Middle frontal gyrus (tissue), 1 donor: ENCODE results near the gene BLTP2.
"Not testable (repeated sequence)": the region's sequence is repeated elsewhere in the genome, so short reads cannot be mapped to it uniquely, and the experiment has no call there.

Experiments used
- DNase-seq: peaks from one replicate; pipeline ENCODE4 v3.0.0-alpha.2; 2015; ENCODE audit warnings: low spot score; ENCODE audit errors: extremely low spot score

The BLTP2 gene

DNA sequence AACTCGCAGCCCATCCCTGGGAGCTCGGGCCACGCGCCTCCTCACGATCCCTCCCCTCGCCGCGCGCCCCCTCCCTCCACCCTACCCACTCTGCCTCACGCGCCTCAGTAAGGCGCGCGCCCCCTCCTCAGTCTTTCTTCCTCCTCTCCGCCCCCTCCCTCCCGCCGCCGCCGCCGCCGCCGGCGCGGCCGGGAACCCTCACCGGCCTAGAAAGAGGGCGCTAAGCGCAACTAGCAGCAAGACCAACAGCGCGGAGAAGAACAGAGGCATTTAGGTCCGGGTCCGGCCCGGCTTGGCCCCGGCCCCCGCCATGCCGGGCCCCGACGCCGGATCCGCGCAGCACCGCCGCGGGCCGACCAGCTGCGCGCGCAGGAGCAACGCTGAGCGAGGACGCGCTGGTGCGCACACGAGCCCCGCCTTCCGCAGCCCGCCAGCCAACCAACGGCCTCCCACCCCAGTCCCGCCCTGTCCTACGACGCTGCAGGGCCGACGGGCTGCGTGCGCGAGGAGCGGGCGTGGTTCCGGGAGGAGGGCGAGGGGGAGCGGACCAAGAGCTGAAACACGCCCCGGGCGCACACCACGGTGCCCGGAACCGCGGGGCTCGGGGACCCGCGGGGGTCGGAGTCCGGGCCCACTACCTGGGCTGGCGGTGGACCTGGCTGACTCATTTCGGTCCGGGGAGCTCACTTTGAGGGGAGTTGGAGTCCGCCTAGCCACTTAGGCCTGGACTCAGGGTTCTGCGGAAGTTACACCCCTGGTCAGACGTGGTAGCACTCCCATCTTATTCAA is at the start of gene BLTP2:
Gene BLTP2, minus strand, starts transcription at position 372 of the 789 bp plus-strand sequence. Its CDS starts 102 bp downstream, at position 270.
- peak; percentile 93 for DNase-seq

DNA sequence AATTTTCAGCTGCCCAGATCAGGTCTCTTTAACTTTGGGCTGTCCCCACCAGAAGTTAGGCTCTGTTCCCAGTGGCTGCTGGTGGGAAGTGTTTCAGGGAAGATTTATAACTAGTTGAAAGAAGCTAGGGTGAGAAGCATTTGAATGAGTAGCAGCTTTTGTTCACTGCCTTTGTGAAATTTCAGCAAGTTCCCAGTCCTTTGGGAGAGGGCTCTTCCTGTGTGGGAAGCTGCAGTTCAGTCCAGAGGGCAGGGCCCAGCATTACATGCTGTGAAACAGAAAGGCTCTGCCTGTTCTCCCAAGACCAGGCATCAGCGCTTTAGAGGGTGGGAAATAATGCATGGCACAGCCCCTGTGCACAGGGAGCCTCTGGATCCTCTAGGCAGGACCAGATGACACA is 48.9 kb upstream of the BLTP2 start:
- DNase-seq = no peak

DNA sequence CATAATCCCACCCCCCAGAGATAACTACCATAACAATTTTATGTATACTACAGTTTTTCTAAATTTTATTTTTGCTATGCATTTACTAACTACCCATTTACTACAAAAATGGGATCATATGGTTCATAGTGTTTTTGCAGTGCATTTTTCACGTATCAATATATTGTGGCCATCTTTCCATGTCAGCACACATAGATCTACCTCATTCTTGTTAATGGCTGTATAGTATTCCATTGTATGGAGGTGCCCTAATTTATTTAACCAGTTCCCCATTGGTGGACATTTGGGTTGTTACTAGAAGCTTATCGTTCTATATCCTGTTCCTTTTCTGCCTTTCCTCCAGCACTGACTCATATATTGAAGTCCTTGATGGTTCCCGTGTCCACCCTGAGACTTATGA is 44.1 kb upstream of the BLTP2 start:
- no peak for DNase-seq

DNA sequence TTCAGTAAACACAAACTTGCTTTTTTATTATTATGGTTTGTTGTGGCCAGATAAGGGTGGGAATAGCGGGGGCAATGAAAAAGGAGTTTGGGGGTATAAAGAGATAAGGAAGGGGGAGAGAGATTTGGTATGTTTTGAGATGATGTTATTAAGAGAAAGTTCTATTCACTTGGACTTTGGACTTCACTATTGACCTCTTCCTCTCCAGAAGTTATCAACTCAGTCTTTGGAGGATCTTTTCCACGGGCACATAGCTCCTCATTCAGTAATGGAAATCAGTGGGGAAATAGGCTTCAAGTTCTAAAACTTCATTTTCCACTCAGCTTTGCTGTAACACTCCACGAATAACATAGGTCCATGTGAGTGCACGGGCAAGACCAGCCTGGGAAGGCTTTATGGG is 43.5 kb upstream of the BLTP2 start:
- DNase-seq = no peak

DNA sequence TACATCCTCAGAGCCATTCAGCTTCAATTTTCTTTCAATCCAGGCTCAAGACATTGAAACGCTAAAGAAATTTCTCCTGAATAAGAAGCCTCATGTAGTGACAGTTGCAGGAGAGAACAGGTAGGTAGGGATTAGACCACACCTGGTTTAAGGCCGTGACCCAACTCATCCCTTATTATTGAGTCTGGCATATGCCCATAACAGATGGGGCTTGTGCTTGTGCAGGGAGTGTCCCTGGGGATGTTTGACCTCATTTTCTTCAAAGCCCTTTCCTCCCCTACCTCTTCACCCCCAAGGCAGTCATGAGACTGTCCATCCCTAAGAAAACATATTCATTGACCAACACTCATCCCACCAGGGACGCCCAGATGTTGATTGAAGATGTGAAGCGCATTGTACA is 41.3 kb upstream of the BLTP2 start:
- no peak for DNase-seq

DNA sequence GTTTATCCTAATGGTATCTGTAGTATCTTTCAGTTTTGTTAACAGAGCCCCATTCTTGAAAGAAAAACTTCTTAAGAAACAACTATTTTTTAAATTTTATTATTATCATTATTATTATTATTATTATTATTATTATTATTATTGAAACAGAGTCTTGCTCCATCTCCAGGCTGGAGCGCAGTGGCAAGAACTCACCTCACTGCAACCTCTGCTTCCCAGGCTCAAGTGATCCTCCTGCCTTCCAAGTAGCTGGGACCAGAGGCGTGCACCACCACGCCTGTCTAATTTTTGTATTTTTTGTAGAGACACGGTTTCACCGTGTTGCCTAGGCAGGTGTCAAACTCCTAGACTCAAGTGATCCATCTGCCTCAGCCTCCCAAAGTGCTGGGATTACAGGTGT is 40.4 kb upstream of the BLTP2 start:
- no peak for DNase-seq

DNA sequence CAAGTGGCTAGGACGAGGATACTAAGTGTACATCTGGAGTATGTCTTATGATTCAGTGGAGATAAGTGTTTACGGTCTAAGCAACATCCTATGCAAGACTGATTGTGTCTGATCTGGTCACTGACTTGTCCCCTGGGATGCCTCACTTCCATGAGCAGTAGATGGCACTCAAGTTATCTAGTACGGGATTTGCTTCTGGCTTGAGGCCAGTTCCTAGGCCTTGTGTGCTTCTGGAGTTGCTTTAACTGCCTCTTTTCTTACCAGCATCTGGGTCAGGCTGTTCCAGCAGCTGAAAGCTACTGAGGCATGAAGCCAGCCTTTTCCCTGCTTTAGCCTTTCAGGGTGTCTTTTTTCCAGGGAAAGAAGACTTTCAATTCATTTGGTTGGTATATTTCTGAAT is 40.0 kb upstream of the BLTP2 start:
- DNase-seq = peak; percentile 82

DNA sequence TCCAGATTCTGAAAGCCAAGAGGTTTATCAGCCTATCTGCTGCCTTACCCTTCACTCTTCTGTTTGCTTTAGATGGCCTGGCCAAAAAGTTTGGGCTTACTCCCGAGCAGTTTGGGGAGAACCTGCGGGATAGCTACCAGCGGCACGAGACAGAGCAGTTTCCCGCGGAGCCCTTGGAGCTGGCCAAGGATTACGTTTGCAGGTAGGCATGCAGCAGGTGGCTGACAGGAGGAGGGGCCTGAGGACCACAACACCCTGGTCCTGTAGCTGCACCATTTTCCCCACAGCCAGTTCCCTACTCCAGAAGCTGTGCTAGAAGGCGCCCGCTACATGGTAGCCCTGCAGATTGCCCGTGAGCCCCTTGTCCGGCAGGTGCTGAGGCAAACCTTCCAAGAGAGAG is 37.7 kb upstream of the BLTP2 start:
- no peak for DNase-seq

DNA sequence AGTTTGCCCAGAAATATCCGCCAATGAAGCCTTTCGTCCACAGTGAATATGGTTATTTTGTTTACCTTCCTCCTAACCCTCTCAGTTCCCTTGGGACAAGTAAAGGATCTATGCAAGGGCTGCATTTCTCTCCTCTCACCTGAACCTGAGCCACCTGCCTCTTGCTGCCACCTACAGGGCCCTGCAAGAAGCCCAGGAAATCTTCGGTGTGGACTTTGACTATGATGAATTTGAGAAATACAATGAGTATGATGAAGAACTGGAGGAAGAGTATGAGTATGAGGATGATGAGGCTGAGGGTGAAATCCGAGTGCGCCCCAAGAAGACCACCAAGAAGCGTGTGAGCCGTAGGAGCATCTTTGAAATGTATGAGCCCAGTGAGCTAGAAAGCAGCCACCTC is 31.0 kb upstream of the BLTP2 start:
- no peak for DNase-seq

DNA sequence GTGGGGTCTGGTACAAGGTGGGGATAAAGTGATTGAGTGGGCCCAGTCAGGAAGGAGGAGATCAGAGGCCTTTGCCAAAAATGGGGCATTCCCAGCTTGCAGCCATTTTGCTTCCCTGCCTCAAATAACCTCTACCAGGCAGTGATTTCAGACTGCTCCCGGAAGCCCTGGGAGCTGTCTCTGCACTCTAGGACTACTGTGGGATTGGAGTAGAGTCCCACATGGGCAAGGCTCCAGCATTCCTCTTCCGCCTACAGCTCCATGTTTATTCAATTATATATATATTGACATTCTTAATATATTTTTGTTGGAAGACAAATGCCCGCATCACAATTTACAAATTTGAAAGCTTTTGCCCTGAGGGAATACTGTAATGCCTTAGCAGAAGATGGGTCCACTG is 30.5 kb upstream of the BLTP2 start:
- DNase-seq = no peak

DNA sequence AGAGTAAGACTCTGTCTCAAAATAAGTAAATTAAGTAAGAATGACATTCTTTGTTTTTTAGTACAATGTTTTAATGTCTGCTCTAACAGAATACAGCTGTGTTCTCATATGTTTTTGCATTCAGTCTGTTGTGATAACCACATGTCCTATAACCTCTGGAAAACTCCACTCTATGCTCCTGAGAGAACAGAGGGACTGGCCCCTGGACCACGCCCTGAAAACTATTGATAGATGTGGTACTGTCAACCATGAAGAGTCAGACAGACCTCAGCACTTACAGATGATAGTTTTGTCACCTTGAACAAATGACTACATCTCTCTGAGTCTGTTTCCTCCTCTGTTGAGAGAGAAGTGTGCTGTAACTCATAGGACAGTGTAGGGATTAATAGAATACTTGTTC is 25.0 kb upstream of the BLTP2 start:
- no peak for DNase-seq

DNA sequence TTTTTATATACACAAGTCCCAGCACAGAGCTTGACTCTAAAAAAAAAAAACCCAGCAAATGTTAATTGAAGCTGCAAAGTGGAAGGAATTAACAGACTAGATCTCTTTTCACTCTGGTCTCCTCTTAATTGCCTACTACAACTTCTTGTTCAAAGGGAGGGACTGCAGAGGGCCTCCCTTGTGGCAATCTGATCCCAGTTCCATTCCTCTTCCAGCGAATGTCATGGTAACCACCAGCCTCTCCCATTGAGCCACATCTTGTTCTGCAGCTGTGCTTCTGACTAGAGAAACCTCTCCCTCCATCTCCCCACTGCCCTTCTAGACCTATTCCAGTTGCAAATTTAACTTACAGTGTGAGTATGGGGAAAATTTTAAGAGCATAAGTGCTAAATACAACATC is 22.9 kb upstream of the BLTP2 start:
- DNase-seq = no peak

DNA sequence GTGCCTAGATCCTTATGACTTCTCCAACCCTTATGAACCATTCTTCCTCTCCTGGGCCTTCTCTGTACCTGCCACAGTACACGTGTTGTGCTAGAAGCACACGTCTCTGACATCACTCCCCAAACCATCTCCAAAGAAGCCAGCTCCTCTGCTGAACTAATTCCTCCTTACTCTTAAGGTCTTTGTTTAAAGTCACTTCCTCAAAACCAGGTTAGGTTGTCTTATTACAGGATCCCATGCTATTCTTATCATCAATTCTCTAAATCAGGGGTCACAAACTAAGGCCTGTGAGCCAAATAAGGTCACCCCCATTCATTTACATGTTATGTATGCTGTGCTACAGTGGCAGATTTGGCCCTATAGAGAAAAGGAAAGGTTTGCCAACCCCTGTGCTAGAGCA is 21.0 kb upstream of the BLTP2 start:
- no peak for DNase-seq

DNA sequence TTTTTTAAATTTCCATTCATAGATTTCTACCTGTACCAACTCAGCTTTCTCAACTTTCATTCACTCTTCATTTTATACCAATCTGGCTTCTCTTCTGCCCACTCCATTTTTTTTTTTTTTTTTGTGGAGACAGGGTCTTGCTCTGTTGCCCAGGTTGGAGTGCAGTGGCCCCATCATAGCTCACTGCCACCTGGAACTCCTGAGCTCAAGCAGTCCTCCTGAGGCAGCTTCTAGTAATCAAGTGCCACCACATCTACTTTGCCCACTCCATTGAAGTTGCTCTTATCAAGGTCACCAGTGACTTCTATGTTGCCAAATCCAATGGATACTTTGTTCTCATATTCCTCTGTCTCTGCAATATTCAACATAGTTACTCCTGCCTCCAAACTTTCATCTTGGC is 18.8 kb upstream of the BLTP2 start:
- no peak for DNase-seq

DNA sequence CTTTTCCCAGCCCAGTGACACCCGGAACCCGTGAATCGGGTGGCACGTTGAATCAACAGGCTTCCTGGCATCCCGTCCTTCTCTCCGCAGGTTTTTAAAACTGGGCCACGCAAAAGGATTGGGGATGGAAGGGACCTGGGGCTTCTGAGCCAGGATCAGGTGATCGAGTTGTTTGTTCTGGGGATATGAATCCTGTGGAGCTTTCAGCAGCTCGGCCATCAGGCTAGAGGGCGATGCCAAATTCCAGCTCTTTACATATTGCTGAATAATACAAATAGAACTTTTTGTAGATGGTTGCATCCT is 17.5 kb upstream of the BLTP2 start:
- DNase-seq = no peak

DNA sequence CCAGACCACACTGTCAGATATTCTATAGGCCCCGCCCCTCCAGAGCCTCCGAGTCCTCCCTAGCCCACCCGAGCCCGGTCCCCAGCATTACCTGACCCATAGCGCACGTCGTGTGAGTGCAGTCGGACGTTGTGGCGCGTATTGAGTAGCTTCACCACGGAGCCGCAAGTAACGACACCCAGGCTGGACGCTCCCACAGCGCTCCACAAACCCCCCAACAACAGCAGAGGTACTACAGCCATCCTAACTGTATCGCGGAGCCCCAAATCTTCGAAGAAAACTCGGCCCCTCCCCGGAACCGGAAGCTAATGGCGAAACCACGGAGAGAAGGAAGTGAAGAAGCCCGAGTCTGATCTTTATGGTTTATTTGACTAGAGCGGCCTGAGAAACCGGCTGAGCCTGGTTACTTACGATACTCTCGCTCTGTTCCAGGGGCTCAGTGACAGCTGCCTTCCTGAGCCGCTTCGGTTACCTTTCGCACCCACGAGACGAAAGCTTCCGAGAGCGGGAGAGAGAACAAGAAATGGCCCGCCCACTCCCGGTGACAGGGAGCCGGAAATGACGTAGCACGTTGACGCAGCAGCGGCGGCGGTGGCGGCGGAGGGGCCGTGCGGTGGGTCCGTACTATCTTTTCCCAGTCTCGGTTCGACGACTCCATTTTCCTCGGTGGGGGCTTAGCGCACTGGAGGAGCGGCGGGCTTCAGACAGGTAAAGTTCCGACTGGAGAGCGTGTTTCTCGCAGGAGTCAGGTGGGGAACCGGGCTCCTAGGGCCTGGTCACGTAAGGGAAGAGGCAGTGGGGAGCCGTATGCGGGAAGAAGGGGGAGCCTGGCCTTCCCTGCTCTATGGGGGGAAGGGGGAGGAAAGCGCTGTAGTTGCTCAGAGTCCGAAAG is 16.9 kb upstream of the BLTP2 start, which contains the start of the genes SDF2 and SUPT6H:
Gene SDF2, minus strand, starts transcription at position 272 of the 892 bp plus-strand sequence. Its CDS starts 30 bp downstream, at position 242.
Gene SUPT6H, plus strand, starts transcription at position 571 of the 892 bp plus-strand sequence. CDS start 11,197 bp downstream, outside the sequence.
- peak; percentile 90 for DNase-seq

DNA sequence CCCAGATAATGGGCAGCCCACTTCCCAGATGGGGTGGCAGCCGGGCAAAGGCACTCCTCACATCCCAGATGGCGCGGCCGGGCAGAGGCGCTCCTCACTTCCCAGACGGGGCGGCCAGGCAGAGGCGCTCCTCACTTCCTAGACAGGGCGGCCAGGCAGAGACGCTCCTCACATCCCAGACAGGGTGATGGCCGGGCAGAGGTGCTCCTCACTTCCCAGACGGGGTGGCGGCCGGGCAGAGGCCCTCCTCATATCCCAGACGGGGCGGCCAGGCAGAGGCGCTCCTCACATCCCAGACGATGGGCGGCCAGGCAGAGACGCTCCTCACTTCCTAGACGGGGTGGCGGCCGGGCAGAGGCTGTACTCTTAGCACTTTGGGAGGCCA is 14.5 kb upstream of the BLTP2 start:
- DNase-seq = not testable (repeated sequence)

DNA sequence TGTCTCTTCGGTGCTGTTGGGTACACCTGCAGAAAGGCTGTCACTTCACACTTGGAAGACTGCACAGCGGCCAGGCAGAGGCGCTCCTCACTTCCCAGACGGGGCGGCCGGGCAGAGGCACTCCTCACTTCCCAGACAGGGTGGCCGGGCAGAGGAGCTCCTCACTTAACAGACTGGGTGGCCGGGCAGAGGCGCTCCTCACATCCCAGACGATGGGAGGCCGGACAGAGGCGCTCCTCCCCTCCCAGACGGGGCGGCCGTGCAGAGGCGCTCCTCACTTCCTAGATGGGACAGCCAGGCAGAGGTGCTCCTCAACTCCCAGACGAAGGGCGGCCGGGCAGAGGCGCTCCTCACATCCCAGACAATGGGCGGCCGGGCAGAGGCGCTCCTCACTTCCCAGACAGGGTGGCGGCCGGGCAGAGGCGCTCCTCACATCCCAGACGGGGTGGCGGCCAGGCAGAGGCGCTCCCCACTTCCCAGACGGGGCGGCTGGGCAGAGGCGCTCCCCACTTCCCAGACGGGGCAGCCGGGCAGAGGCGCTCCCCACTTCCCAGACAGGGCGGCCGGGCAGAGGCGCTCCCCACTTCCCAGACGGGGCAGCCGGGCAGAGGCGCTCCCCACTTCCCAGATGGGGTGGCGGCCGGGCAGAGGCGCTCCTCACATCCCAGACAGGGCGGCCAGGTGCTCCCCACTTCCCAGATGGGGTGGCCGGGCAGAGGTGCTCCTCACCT is 14.0 kb upstream of the BLTP2 start:
- DNase-seq = not testable (repeated sequence)

DNA sequence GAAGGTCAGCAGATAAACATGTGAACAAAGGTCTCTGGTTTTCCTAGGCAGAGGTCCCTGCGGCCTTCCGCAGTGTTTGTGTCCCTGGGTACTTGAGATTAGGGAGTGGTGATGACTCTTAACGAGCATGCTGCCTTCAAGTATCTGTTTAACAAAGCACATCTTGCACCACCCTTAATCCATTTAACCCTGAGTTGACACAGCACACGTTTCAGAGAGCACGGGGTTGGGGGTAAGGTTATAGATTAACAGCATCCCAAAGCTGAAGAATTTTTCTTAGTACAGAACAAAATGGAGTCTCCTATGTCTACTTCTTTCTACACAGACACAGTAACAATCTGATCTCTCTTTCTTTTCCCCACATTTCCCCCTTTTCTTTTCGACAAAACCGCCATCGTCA is 13.4 kb upstream of the BLTP2 start:
- not testable (repeated sequence) for DNase-seq

DNA sequence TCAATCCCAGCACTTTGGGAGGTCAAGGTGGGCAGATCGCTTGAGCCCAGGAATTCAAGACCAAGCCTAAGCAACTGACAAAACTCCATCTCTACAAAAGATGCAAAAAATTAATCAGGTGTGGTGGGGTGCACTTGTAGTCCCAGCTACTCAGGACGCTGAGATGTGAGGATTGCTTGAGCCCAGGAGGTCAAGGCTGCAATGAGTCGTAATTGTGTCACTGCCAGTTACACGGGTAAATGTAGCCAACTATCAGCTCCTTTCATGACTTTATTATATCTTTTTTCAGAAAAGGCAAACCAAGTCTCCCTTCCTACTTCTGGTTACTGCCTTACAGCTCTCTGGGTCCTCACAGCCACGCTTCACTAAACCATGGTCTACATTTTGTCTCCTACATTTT is 12.8 kb upstream of the BLTP2 start:
- no peak for DNase-seq

DNA sequence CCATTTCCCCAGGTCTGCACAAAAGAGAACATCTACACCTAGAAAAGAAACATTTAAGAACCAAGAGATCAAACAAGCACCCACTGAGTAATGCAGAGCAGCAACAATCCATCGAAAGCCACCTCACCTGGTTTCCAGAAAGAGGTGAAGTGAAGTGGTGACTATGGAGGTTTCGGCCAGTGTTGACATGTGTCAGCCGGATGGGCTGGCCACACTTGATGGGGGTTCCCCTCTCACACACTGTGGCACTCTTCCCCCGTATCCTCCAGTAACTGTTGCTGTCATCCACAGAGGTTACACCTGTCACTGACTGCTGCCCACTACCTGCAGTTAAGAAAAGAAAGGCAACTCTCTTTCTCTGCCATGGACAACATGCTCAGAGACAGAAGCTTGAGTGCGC is 10.2 kb upstream of the BLTP2 start:
- DNase-seq = no peak

DNA sequence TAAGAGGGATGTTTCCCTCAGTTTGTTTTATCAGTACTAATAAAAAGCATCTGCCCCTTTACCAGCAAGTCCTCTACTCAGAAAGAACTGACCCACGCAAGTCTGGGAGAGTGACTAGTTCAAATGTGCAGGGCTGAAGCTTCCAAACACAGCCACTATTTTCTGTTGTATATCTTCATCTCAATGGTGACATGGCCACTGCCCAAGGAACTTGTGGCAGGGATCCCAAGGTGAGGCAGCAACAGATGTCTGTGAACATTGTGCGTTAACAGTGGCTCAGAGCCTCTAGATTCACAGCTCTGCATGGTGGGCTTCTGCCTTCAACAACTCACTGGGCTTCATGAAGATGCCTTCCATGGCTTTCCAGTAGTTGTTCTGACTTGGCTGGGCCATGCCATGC is 3.7 kb upstream of the BLTP2 start:
- DNase-seq = no peak
